CD4-positive, alpha-beta T cell treated with Interferon alpha-2 for 1 hour (primary cell): Measurements from ENCODE around the gene VWA5B2.
A peak's percentile ranks its signal among the peaks of the same experiment; 100 is the strongest.

Experiments
- DNase-seq, 2 donors: peaks; one replicate each; pipeline ENCODE4 v3.0.0-alpha.2; 2020 to 2022

The VWA5B2 gene

GRCh38 chr3:184229394-184230080 lies at the start of gene VWA5B2:
Gene VWA5B2, plus strand, starts transcription at chr3:184229585. Its CDS starts 944 bp downstream, at chr3:184230529.
- DNase-seq, result peak; percentile 77 to 81

DNA sequence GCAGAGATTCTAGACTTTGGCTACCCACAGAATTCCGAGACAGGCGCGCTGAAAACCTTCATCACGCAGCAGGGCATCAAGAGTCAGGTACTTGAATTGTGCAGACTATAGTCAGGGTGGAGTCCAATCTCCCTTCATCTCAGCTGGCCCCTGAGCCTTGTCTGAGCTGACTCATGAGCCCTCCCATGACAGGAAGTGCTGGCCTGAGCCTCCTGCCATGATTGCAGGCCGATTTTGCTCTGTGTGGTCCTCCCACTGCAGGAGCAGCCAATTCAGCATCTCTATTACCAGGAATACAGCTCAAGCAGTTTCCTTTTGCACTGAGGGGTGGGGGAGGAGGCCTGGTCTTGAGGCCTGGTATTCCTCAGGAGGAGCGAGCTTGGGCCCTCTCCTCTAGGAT lies 49.2 kb upstream of the VWA5B2 start:
- DNase-seq, result no peak

DNA sequence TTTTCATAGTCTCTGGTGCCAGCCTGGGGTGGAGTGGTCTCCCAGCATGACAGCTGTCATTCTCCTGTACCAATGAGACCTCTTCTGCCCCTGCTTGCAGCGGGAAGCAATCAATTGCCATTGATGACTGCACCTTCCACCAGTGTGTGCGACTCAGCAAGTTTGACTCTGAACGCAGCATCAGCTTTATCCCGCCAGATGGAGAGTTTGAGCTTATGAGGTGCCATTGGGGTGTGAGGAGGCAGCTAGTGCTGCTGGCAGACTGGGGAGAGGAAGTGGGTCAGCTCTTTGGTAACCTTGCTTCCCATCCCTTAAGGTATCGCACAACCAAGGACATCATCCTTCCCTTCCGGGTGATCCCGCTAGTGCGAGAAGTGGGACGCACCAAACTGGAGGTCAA lies 47.8 kb upstream of the VWA5B2 start:
- DNase-seq, result no peak

- no peak for DNase-seq
Observed at GRCh38 chr3:184183679-184184078, 45.7 kb upstream of the VWA5B2 start.

GRCh38 chr3:184184546-184185230 lies 44.7 kb upstream of the VWA5B2 start:
- DNase-seq, result no peak

DNA sequence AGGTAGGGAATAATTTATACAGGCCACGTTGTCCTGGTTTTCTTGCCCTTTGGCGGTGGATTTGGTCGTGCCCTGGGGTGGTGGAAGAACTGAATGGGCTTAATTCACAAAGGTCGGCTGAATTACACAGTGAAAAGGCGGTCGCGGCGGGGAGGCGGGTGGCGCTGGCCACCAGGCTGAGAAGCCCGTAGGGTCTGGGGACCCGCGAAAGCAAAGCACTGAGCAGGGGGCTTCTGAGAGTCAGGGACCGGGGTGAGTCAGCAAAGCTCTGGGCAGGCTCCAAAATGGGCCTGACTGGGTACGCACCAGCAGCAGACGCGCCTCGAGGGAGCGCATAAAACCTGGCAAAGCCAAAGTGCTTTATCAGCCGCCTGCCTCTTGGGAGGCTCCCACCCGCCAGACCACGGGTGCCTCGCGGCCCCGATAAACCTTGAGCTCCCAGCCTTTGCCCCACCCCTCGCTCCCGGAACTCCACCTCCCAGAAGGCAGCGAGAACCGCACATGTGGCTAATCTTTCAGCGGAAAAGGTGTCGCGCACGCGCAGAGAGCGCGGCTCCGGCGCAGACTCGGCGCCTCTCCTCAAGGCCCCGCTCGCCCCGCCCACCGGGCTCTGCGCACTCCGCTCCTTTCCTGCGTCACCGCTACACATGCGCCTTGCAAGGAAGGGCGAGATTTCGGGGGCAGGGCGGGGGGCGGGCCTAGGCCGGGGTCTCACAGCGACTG lies 43.8 kb upstream of the VWA5B2 start:
- peak; percentile 99 to 100 for DNase-seq

DNA sequence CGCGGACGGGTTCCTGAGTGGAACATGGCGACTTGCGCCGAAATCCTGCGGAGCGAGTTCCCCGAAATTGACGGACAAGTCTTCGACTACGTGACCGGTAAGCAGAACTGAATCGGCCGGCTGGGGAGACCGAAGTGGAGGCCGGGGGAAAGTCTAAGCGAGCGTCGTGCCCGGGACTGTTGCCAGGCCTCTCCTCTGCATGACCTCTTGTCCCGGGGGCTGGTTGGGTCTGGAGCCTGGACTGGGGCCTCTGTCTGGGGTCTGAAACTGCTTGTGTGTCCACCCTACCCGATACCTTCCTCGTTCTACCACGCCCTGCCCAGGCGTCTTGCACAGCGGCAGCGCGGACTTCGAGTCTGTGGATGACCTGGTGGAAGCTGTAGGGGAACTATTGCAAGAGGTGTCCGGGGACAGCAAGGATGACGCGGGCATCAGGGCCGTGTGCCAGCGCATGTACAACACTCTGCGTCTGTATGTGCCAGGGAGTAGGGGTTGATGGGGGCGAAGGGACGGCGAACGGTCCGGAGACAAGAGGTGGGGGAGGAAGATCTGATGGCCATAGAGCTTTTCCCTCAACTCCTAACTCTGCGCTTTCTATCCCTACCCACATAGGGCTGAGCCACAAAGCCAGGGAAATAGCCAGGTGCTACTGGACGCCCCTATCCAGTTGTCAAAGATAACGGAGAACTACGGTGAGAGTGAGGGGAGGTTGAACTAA lies 43.0 kb upstream of the VWA5B2 start, which contains the start of gene ABCF3:
TSS of gene ABCF3 (plus strand) at position 16 of the 718 bp plus-strand sequence. CDS start at position 25, 9 bp downstream.
- no peak for DNase-seq

GRCh38 chr3:184186902-184187207 lies 42.5 kb upstream of the VWA5B2 start:
- DNase-seq, result no peak

GRCh38 chr3:184188080-184188479 lies 41.3 kb upstream of the VWA5B2 start:
- no peak for DNase-seq

DNA sequence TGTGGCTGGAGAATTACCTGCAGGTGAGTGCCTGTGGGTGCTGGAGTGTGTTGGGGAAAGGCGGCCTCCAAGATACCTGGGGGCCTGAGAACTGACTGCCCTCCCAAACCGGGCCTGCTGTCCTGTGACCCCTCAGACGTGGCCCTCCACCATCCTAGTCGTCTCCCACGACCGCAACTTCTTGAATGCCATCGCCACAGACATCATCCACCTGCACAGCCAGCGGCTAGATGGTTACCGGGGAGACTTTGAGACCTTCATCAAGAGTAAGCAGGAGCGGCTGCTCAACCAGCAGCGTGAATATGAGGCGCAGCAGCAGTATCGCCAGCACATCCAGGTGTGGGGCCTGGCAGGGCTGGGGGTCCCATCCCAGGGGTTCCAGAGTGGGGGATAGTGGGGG lies 40.0 kb upstream of the VWA5B2 start:
- DNase-seq, result no peak

DNA sequence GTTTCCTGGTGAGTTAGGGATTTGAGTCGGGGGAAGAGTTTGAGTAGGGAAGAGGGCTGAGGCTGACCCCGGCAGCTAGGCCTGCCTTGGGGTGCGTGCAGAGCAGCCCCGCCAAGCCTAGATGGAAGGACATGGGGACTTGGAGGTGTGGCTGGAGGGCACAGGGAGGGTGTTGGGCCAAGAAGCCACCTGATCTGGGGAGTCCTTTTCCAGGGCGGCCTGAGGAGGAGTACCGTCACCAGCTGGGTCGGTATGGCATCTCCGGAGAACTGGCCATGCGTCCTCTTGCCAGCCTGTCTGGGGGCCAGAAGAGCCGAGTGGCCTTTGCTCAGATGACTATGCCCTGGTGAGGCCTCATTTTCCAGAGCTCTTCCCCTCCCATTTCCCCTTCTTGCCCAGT lies 36.5 kb upstream of the VWA5B2 start:
- no peak for DNase-seq

DNA sequence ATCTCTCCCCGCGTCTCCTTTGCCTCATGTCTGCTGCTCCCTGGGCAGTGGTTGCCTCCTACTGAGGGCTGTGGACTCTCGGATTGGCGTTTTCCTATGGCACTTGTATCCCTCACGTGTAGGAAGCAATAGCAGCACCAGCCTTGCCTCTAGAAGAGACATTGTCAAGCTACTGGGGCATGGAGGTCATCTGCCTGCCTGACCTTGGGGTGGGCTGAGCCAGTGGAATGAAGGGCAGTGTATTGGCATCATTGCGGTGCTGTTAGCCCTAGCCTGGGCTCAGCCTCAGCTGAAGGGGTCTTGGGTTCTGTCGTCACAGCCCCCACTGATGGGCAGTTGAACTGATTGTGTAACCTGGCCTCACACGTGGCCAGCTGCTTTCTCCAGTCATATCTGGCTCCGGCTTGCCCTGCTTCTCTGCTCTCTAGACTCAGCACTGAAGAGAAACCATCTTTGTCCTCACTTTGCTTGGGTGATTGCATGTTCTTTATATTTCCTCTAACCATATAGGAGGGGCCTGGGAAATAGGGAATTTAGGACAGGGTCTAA lies 35.3 kb upstream of the VWA5B2 start:
- DNase-seq, result no peak

GRCh38 chr3:184196536-184196935 lies 32.8 kb upstream of the VWA5B2 start:
- no peak for DNase-seq

DNA sequence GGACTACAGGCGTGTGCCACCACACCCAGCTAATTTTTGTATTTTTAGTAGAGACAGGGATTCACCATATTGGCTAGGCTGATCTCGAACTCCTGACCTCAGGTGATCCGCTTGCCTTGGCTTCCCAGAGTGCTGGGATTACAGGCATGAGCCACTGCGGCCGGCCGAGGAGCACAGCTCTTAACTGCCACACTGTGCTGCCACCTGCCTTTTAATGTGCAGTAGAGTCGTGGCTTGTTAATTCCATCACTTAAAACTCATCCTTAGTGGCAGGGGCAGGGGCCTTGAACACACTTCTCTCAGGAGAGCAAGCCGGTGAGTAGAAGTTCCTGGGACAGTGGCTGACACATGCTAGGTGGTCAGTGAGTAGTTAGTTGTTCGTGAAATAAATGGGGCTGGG lies 30.9 kb upstream of the VWA5B2 start:
- DNase-seq, result no peak

GRCh38 chr3:184200825-184201224 lies 28.6 kb upstream of the VWA5B2 start:
- DNase-seq, result no peak

GRCh38 chr3:184203526-184203925 lies 25.9 kb upstream of the VWA5B2 start:
- no peak for DNase-seq

- no peak for DNase-seq
Observed at GRCh38 chr3:184209146-184209923, 20.1 kb upstream of the VWA5B2 start.

GRCh38 chr3:184211297-184211696 lies 18.1 kb upstream of the VWA5B2 start:
- DNase-seq, result no peak

- DNase-seq, result no peak
Observed at GRCh38 chr3:184211718-184212117, 17.7 kb upstream of the VWA5B2 start.

DNA sequence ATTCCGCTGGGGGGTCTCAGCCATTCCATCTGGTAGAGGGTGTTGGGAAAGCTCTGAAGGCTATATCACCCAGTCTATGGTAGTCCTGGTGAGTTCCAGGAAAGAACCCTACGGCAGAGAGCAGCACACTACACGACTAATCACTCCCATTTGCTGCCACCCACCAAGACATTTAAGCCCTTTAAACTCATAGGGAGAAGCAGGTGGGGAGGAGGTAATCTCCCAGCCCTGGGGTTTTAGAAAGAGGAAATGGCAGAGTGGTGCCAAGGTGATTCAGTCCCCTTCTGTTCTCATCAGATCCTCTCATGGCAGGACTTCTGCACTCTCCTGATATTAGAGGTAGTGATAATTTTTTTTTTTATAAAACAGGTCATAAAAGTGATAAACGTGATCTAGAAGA lies 10.6 kb upstream of the VWA5B2 start:
- no peak for DNase-seq

DNA sequence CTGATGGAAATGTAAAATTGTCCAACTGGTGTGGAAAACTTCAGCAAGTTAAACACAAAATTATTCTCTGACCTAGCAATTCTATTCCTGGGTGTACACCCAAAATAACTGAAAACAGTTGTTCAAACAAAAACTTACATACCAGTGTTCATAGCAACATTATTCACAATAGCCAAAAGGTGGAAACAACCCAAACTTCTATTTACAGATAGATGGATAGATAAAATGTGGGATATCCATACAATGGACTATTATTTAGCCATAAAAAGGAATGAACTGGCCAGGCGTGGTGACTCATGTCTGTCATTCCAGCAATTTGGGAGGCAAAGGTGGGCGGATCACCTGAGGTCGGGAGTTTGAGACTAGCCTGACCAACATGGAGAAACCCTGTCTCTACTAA lies 6.9 kb upstream of the VWA5B2 start:
- no peak for DNase-seq

- DNase-seq, result no peak
Observed at GRCh38 chr3:184223946-184224345, 5.4 kb upstream of the VWA5B2 start.
